ENCODE measurements around the gene ZNF224. TPM values are rescaled to one million over a fixed set of nuclear protein-coding genes. Genes with fewer than 3 reads are reported as not detected.

Gene ZNF224
- total RNA-seq, 1 experiment from 2014 or later, result 14.8 TPM

GRCh38 chr19:44092108-44092507, 2.1 kb upstream of the ZNF224 start (continued):
- TF ChIP-seq STAT6 (CRISPR knock-in tag; conservative IDR thresholded peaks at IDR 0.05; ENCODE audit: low read depth), result no peak
- no peak for TF ChIP-seq ZNF263 (CRISPR knock-in tag; IDR thresholded peaks at IDR 0.05; ENCODE audit: low read depth)
- no peak for TF ChIP-seq RORB (CRISPR knock-in tag; IDR thresholded peaks at IDR 0.05)
- TF ChIP-seq OVOL2 (CRISPR knock-in tag; IDR thresholded peaks at IDR 0.05; ENCODE audit: borderline replicate concordance), result no peak
- no peak for TF ChIP-seq NFE2L1 (CRISPR knock-in tag; IDR thresholded peaks at IDR 0.05)
- TF ChIP-seq ATF3 (CRISPR knock-in tag; conservative IDR thresholded peaks at IDR 0.05), result no peak
- no peak for TF ChIP-seq IRF1 (CRISPR knock-in tag; IDR thresholded peaks at IDR 0.05)
- no peak for TF ChIP-seq FOXK1 (CRISPR knock-in tag; IDR thresholded peaks at IDR 0.05)
- TF ChIP-seq ZNF219 (CRISPR knock-in tag; IDR thresholded peaks at IDR 0.05; ENCODE audit: borderline replicate concordance), result no peak
- TF ChIP-seq TCF7 (CRISPR knock-in tag; IDR thresholded peaks at IDR 0.05; ENCODE audit: low read depth), result no peak
- no peak for TF ChIP-seq MXD4 (CRISPR knock-in tag; IDR thresholded peaks at IDR 0.05; ENCODE audit: borderline replicate concordance)
- no peak for TF ChIP-seq MAX (CRISPR knock-in tag; IDR thresholded peaks at IDR 0.05)
- TF ChIP-seq ZNF532 (CRISPR knock-in tag; IDR thresholded peaks at IDR 0.05; ENCODE audit: borderline replicate concordance), result no peak
- no peak for TF ChIP-seq ATF6 (CRISPR knock-in tag; IDR thresholded peaks at IDR 0.05)
- TF ChIP-seq TP53 (CRISPR knock-in tag; IDR thresholded peaks at IDR 0.05), result no peak

GRCh38 chr19:44107751-44108150, 13.6 kb downstream of the ZNF224 start:
- H3K4me1 Mint-ChIP-seq, result peaks cover 3% of the 10 kb centered on the region; the same call in 1 of the 2 replicates
- peaks cover 7% of the 10 kb centered on the region for H3K27me3 Mint-ChIP-seq (ENCODE audit: low read depth)
- POLR2A ChIA-PET, result no interaction called here
- DNase-seq (ENCODE audit: low spot score) (no peak), ATAC-seq (no peak)
- no peak overlapping the region for H3K4me3 Mint-ChIP-seq
- peaks cover 71% of the 10 kb centered on the region for H3K9me3 Mint-ChIP-seq
- no peak overlapping the region for H3K27ac Mint-ChIP-seq
- peaks cover 85% of the 10 kb centered on the region for H3K36me3 Mint-ChIP-seq
- CTCF ChIA-PET, result no interaction called here
- TF ChIP-seq FOXK1 (CRISPR knock-in tag; IDR thresholded peaks at IDR 0.05), result no peak
- TF ChIP-seq TEAD1 (CRISPR knock-in tag; IDR thresholded peaks at IDR 0.05), result no peak
- no peak for TF ChIP-seq JAZF1 (CRISPR knock-in tag; IDR thresholded peaks at IDR 0.05)
- TF ChIP-seq TP53 (CRISPR knock-in tag; IDR thresholded peaks at IDR 0.05), result no peak
- no peak for TF ChIP-seq ZNF317 (CRISPR knock-in tag; IDR thresholded peaks at IDR 0.05; ENCODE audit: borderline replicate concordance, low read depth)
- TF ChIP-seq E2F1 (CRISPR knock-in tag; IDR thresholded peaks at IDR 0.05), result no peak
- no peak for TF ChIP-seq NR1H2 (CRISPR knock-in tag; IDR thresholded peaks at IDR 0.05)
- no peak for TF ChIP-seq NR3C1 (CRISPR knock-in tag; conservative IDR thresholded peaks at IDR 0.05; ENCODE audit: low read depth)
- TF ChIP-seq RELA (CRISPR knock-in tag; IDR thresholded peaks at IDR 0.05; ENCODE audit: borderline replicate concordance), result no peak
